GM23338 (cell line): Measurements from ENCODE around the gene ABAT. TPM values are rescaled to one million over a fixed set of nuclear protein-coding genes. Genes with fewer than 3 reads are reported as not detected.

Experiments used
- ATAC-seq: fragments of 200-7000 bp; cut with Tn5 transposase; 3 replicates; pipeline ENCODE4 v1.9.1; 2020
- DNase-seq: peaks from one replicate; pipeline ENCODE4 v3.0.0-alpha.2; 2015; ENCODE audit warnings: low spot score
- H2AFZ ChIP-seq: fragments of 200-600 bp; sonication (generic); 2 replicates; pipeline ENCODE4 v1.8.0; 2016; ENCODE audit warnings: antibody characterized with exemption, mild to moderate bottlenecking, moderate library complexity
- H3F3A ChIP-seq: fragments of 200-600 bp; sonication (generic); replicated peaks from 2 replicates; pipeline ENCODE4 v1.8.0; 2017; ENCODE audit warnings: antibody characterized with exemption, mixed run types, low read depth
- H3K27ac ChIP-seq: fragments of 200-600 bp; sonication (generic); 2 replicates; pipeline ENCODE4 v1.6.1; 2016; ENCODE audit warnings: low read depth
- H3K27me3 ChIP-seq: fragments of 200-600 bp; sonication (generic); 2 replicates; pipeline ENCODE4 v1.8.0; 2016; ENCODE audit warnings: mild to moderate bottlenecking, mixed run types, moderate library complexity; ENCODE audit not compliant: insufficient read depth
- H3K36me3 ChIP-seq: fragments of 200-600 bp; sonication (generic); 2 replicates; pipeline ENCODE4 v1.8.0; 2016; ENCODE audit warnings: mild to moderate bottlenecking; ENCODE audit not compliant: insufficient read depth
- H3K4me1 ChIP-seq: fragments of 200-600 bp; sonication (generic); 2 replicates; pipeline ENCODE4 v1.8.0; 2016; ENCODE audit warnings: mild to moderate bottlenecking, moderate library complexity; ENCODE audit not compliant: insufficient read depth
- H3K4me2 ChIP-seq: fragments of 200-600 bp; sonication (generic); 2 replicates; pipeline ENCODE4 v1.7.1; 2017; ENCODE audit warnings: mixed run types
- H3K4me3 ChIP-seq: fragments of 200-600 bp; sonication (generic); 2 replicates; pipeline ENCODE4 v1.6.1; 2016; ENCODE audit warnings: mixed run types
- H3K79me2 ChIP-seq: fragments of 200-600 bp; sonication (generic); replicated peaks from 2 replicates; pipeline ENCODE4 v1.8.0; 2017; ENCODE audit warnings: mild to moderate bottlenecking; ENCODE audit not compliant: insufficient read depth
- H3K9me2 ChIP-seq: fragments of 200-600 bp; sonication (generic); 2 replicates; pipeline ENCODE4 v1.8.0; 2017; ENCODE audit not compliant: insufficient read depth
- H4K20me1 ChIP-seq: fragments of 200-600 bp; sonication (generic); replicated peaks from 2 replicates; pipeline ENCODE4 v1.8.0; 2017; ENCODE audit warnings: mild to moderate bottlenecking; ENCODE audit not compliant: insufficient read depth
- H3K27ac Mint-ChIP-seq: 2 replicates; pipeline ENCODE4 v1.8.0; 2020; ENCODE audit warnings: inconsistent platforms, mild to moderate bottlenecking, moderate library complexity, mixed read lengths
- H3K27me3 Mint-ChIP-seq: 3 replicates; pipeline ENCODE4 v1.8.0; 2022; ENCODE audit warnings: low read depth, mild to moderate bottlenecking, moderate library complexity, mixed read lengths, inconsistent platforms; ENCODE audit not compliant: insufficient read depth, poor library complexity
- H3K36me3 Mint-ChIP-seq: 3 replicates; pipeline ENCODE4 v1.8.0; 2021; ENCODE audit warnings: low read depth, mild to moderate bottlenecking, inconsistent platforms, moderate library complexity, mixed read lengths
- H3K4me1 Mint-ChIP-seq: 3 replicates; pipeline ENCODE4 v1.8.0; 2020; ENCODE audit warnings: mild to moderate bottlenecking, inconsistent platforms, mixed read lengths
- H3K4me3 Mint-ChIP-seq: 3 replicates; pipeline ENCODE4 v1.8.0; 2021; ENCODE audit warnings: moderate library complexity, mild to moderate bottlenecking, inconsistent platforms, mixed read lengths
- H3K9me3 Mint-ChIP-seq: 3 replicates; pipeline ENCODE4 v1.8.0; 2020; ENCODE audit warnings: moderate library complexity, mild to moderate bottlenecking, inconsistent platforms, mixed read lengths
- CREB1 ChIP-seq: fragments of 250-450 bp; sonication (Bioruptor Pico); IDR thresholded peaks from 2 replicates; pipeline ENCODE4 v1.5.0; 2020; ENCODE audit warnings: low read depth, mild to moderate bottlenecking, moderate library complexity
- EZH2 ChIP-seq: fragments of 200-600 bp; sonication (generic); IDR thresholded peaks from one replicate; pipeline ENCODE4 v1.8.0; 2017; ENCODE audit warnings: antibody characterized with exemption, mild to moderate bottlenecking, low read depth; ENCODE audit not compliant: unreplicated experiment
- EZH2phosphoT487 ChIP-seq: fragments of 200-600 bp; sonication (generic); IDR thresholded peaks from one replicate; pipeline ENCODE4 v1.8.1; 2018; ENCODE audit warnings: antibody characterized with exemption; ENCODE audit not compliant: unreplicated experiment
- POLR2AphosphoS5 ChIP-seq: IDR thresholded peaks from 2 replicates; pipeline ENCODE4 v1.6.1; 2016; ENCODE audit warnings: antibody characterized with exemption, low read depth
- REST ChIP-seq: IDR thresholded peaks from one replicate; pipeline ENCODE4 v1.6.1; 2018; ENCODE audit warnings: antibody characterized with exemption; ENCODE audit not compliant: unreplicated experiment
- STAT1 ChIP-seq: IDR thresholded peaks from one replicate; pipeline ENCODE4 v1.6.1; 2016; ENCODE audit warnings: antibody characterized with exemption; ENCODE audit not compliant: unreplicated experiment
- polyA plus RNA-seq: library from polyadenylated mRNA; unstranded; fragments of >200 nt; fragmentation: Nextera tagmentation; extraction: Ambion mirVana; gene quantifications from 2 replicates; pipeline ENCODE4 v1.2.1, GENCODE V29; 2016
- total RNA-seq: library from RNA; depleted of rRNA; stranded (reverse); fragments of >200 nt; shearing (Covaris generic); gene quantifications from 2 replicates; pipeline ENCODE4 v1.2.3, GENCODE V29; 2014
- TF ChIP-seq, protein P1 (sequence below): IDR thresholded peaks from 2 replicates; pipeline ENCODE4 v1.6.1; 2016; ENCODE audit warnings: antibody characterized with exemption
- TF ChIP-seq, protein P2 (sequence below), 2 experiments: fragments of 200-600 bp in 1 of 2; sonication (generic) in 1 of 2; conservative IDR thresholded peaks; 2 replicates each; pipeline versions ENCODE4 v1.5.1 to v1.6.1; 2016 to 2017; ENCODE audit warnings: antibody characterized with exemption in 2 of 2, low read depth in 2 of 2, mild to moderate bottlenecking in 2 of 2, moderate library complexity in 1 of 2
- TF ChIP-seq, protein P3 (sequence below): fragments of 250-450 bp; sonication (Bioruptor Pico); IDR thresholded peaks from 2 replicates; pipeline ENCODE4 v1.5.0; 2020; ENCODE audit warnings: mild to moderate bottlenecking, moderate library complexity

ABAT gene
- total and polyA plus RNA-seq, 2 experiments from 2014 or later, result 4.4 to 8.8 TPM

DNA sequence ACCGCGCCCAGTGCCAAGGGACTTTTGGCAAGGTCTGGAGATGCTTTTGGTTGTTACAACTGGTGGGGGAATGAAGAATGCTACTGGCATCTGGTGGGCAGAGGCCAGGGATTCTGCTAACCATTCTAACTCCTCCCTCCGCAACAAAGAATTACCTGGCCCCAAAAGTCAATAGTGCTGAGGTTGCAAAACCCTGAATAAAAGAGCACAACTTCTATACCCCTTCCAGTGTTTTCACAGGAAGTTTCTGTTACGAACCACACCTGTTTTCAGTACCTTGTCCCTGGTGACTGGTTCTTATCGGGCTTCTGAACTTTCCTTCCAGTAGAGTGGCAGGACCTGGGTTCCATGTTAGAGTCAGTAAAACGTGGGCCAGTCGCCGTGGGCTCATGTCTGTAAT is 17.3 kb downstream of the ABAT start:
- Mint-ChIP-seq H3K27ac (no peak overlapping the region), H3K9me3 (peaks cover 9% of the 10 kb centered on the region), H3K4me3 (no peak overlapping the region), H3K4me1 (peaks cover 5% of the 10 kb centered on the region; the same call in 2 of the 3 replicates), H3K27me3 (no peaks in the 10 kb centered on the region), H3K36me3 (peaks cover 9% of the 10 kb centered on the region)
- Histone ChIP-seq H3K27ac (no peak overlapping the region), H3K9me2 (no peaks in the 10 kb centered on the region), H3K4me2 (no peak overlapping the region), H3K4me3 (no peak overlapping the region), H4K20me1 (no peaks in the 10 kb centered on the region), H3K36me3 (no peaks in the 10 kb centered on the region; the same call in 1 of the 2 replicates), H3K4me1 (no peaks in the 10 kb centered on the region), H3K79me2 (no peaks in the 10 kb centered on the region), H3F3A (no peaks in the 10 kb centered on the region), H2AFZ (no peak overlapping the region), H3K27me3 (no peaks in the 10 kb centered on the region)
- no peak for TF ChIP-seq POLR2AphosphoS5
- no peak for TF ChIP-seq EZH2phosphoT487
- TF ChIP-seq, protein P1, sequence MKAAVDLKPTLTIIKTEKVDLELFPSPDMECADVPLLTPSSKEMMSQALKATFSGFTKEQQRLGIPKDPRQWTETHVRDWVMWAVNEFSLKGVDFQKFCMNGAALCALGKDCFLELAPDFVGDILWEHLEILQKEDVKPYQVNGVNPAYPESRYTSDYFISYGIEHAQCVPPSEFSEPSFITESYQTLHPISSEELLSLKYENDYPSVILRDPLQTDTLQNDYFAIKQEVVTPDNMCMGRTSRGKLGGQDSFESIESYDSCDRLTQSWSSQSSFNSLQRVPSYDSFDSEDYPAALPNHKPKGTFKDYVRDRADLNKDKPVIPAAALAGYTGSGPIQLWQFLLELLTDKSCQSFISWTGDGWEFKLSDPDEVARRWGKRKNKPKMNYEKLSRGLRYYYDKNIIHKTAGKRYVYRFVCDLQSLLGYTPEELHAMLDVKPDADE, result no peak
- TF ChIP-seq REST, result no peak
- no peak for TF ChIP-seq EZH2
- TF ChIP-seq STAT1, result no peak
- TF ChIP-seq, protein P2, sequence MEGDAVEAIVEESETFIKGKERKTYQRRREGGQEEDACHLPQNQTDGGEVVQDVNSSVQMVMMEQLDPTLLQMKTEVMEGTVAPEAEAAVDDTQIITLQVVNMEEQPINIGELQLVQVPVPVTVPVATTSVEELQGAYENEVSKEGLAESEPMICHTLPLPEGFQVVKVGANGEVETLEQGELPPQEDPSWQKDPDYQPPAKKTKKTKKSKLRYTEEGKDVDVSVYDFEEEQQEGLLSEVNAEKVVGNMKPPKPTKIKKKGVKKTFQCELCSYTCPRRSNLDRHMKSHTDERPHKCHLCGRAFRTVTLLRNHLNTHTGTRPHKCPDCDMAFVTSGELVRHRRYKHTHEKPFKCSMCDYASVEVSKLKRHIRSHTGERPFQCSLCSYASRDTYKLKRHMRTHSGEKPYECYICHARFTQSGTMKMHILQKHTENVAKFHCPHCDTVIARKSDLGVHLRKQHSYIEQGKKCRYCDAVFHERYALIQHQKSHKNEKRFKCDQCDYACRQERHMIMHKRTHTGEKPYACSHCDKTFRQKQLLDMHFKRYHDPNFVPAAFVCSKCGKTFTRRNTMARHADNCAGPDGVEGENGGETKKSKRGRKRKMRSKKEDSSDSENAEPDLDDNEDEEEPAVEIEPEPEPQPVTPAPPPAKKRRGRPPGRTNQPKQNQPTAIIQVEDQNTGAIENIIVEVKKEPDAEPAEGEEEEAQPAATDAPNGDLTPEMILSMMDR (conservative IDR thresholded peaks at IDR 0.05; ENCODE audit: low read depth in 2 of 2), result no peak
- TF ChIP-seq, protein P3, sequence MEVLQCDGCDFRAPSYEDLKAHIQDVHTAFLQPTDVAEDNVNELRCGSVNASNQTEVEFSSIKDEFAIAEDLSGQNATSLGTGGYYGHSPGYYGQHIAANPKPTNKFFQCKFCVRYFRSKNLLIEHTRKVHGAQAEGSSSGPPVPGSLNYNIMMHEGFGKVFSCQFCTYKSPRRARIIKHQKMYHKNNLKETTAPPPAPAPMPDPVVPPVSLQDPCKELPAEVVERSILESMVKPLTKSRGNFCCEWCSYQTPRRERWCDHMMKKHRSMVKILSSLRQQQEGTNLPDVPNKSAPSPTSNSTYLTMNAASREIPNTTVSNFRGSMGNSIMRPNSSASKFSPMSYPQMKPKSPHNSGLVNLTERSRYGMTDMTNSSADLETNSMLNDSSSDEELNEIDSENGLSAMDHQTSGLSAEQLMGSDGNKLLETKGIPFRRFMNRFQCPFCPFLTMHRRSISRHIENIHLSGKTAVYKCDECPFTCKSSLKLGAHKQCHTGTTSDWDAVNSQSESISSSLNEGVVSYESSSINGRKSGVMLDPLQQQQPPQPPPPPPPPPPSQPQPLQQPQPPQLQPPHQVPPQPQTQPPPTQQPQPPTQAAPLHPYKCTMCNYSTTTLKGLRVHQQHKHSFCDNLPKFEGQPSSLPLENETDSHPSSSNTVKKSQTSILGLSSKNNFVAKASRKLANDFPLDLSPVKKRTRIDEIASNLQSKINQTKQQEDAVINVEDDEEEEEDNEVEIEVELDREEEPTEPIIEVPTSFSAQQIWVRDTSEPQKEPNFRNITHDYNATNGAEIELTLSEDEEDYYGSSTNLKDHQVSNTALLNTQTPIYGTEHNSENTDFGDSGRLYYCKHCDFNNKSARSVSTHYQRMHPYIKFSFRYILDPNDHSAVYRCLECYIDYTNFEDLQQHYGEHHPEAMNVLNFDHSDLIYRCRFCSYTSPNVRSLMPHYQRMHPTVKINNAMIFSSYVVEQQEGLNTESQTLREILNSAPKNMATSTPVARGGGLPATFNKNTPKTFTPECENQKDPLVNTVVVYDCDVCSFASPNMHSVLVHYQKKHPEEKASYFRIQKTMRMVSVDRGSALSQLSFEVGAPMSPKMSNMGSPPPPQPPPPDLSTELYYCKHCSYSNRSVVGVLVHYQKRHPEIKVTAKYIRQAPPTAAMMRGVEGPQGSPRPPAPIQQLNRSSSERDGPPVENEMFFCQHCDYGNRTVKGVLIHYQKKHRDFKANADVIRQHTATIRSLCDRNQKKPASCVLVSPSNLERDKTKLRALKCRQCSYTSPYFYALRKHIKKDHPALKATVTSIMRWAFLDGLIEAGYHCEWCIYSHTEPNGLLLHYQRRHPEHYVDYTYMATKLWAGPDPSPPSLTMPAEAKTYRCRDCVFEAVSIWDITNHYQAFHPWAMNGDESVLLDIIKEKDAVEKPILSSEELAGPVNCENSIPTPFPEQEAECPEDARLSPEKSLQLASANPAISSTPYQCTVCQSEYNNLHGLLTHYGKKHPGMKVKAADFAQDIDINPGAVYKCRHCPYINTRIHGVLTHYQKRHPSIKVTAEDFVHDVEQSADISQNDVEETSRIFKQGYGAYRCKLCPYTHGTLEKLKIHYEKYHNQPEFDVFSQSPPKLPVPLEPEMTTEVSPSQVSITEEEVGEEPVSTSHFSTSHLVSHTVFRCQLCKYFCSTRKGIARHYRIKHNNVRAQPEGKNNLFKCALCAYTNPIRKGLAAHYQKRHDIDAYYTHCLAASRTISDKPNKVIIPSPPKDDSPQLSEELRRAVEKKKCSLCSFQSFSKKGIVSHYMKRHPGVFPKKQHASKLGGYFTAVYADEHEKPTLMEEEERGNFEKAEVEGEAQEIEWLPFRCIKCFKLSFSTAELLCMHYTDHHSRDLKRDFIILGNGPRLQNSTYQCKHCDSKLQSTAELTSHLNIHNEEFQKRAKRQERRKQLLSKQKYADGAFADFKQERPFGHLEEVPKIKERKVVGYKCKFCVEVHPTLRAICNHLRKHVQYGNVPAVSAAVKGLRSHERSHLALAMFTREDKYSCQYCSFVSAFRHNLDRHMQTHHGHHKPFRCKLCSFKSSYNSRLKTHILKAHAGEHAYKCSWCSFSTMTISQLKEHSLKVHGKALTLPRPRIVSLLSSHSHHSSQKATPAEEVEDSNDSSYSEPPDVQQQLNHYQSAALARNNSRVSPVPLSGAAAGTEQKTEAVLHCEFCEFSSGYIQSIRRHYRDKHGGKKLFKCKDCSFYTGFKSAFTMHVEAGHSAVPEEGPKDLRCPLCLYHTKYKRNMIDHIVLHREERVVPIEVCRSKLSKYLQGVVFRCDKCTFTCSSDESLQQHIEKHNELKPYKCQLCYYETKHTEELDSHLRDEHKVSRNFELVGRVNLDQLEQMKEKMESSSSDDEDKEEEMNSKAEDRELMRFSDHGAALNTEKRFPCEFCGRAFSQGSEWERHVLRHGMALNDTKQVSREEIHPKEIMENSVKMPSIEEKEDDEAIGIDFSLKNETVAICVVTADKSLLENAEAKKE (CRISPR knock-in tag), result no peak
- TF ChIP-seq CREB1 (CRISPR knock-in tag), result no peak
- DNase-seq (no peak), ATAC-seq (no peak)
